H9 (cell line): ENCODE results near the gene PTGER2. TPM values are rescaled to one million over a fixed set of nuclear protein-coding genes. Genes with fewer than 3 reads are reported as not detected.

ENCODE experiments used
- DNase-seq: peaks from one replicate; pipeline ENCODE4 v3.0.0-alpha.2; 2017
- H2AFZ ChIP-seq: one replicate; pipeline ENCODE4 v1.6.1; 2013; ENCODE audit warnings: mild to moderate bottlenecking, low read length, control low read depth, moderate library complexity
- H2AK5ac ChIP-seq: 2 replicates; pipeline ENCODE4 v1.6.1; 2013; ENCODE audit warnings: low read length, control low read depth, mixed read lengths; ENCODE audit not compliant: insufficient read length
- H2BK120ac ChIP-seq: one replicate; pipeline ENCODE4 v1.6.1; 2013; ENCODE audit warnings: low read depth, mild to moderate bottlenecking, low read length, control low read depth, inconsistent platforms; ENCODE audit not compliant: poor library complexity, severe bottlenecking
- H2BK12ac ChIP-seq: 2 replicates; pipeline ENCODE4 v1.6.1; 2013; ENCODE audit warnings: low read length, control low read depth, mixed read lengths, low read depth; ENCODE audit not compliant: insufficient read length
- H2BK15ac ChIP-seq: 2 replicates; pipeline ENCODE4 v1.6.1; 2013; ENCODE audit warnings: low read depth, low read length, control low read depth
- H2BK20ac ChIP-seq: one replicate; pipeline ENCODE4 v1.6.1; 2013; ENCODE audit warnings: low read depth, mild to moderate bottlenecking, low read length, control low read depth, inconsistent platforms; ENCODE audit not compliant: poor library complexity, severe bottlenecking
- H2BK5ac ChIP-seq: 2 replicates; pipeline ENCODE4 v1.6.1; 2013; ENCODE audit warnings: low read length, control low read depth, mixed read lengths; ENCODE audit not compliant: insufficient read length
- H3K14ac ChIP-seq: 2 replicates; pipeline ENCODE4 v1.6.1; 2013; ENCODE audit warnings: low read length, control low read depth; ENCODE audit not compliant: insufficient read depth
- H3K18ac ChIP-seq: 2 replicates; pipeline ENCODE4 v1.6.1; 2013; ENCODE audit warnings: low read depth, mild to moderate bottlenecking, mixed read lengths, low read length, control low read depth; ENCODE audit not compliant: insufficient read length
- H3K23ac ChIP-seq: 2 replicates; pipeline ENCODE4 v1.6.1; 2013; ENCODE audit warnings: low read length, control low read depth, mixed read lengths, low read depth; ENCODE audit not compliant: insufficient read length
- H3K23me2 ChIP-seq: 2 replicates; pipeline ENCODE4 v1.6.1; 2013; ENCODE audit warnings: low read depth, mild to moderate bottlenecking, mixed read lengths, low read length, control low read depth; ENCODE audit not compliant: insufficient read length, poor library complexity, severe bottlenecking
- H3K27ac ChIP-seq: 2 replicates; pipeline ENCODE4 v1.5.1; 2013; ENCODE audit warnings: low read length, control low read depth, mixed read lengths, low read depth; ENCODE audit not compliant: insufficient read length
- H3K27me3 ChIP-seq: 2 replicates; pipeline ENCODE4 v1.6.1; 2013; ENCODE audit warnings: low read length, control low read depth, inconsistent platforms; ENCODE audit not compliant: insufficient read depth
- H3K4ac ChIP-seq: 2 replicates; pipeline ENCODE4 v1.6.1; 2013; ENCODE audit warnings: low read depth, mild to moderate bottlenecking, control low read depth, inconsistent platforms, low read length, moderate library complexity
- H3K4me1 ChIP-seq: 2 replicates; pipeline ENCODE4 v1.6.1; 2013; ENCODE audit warnings: low read length, control low read depth, inconsistent platforms; ENCODE audit not compliant: insufficient read depth
- H3K4me2 ChIP-seq: 2 replicates; pipeline ENCODE4 v1.6.1; 2013; ENCODE audit warnings: low read length, control low read depth, mixed read lengths; ENCODE audit not compliant: insufficient read length, insufficient read depth
- H3K56ac ChIP-seq: 2 replicates; pipeline ENCODE4 v1.6.1; 2013; ENCODE audit warnings: low read depth, mild to moderate bottlenecking, mixed read lengths, low read length, control low read depth; ENCODE audit not compliant: insufficient read length
- H3K79me1 ChIP-seq: 2 replicates; pipeline ENCODE4 v1.6.1; 2013; ENCODE audit warnings: low read depth, mild to moderate bottlenecking, moderate library complexity, low read length, control low read depth, inconsistent platforms; ENCODE audit not compliant: insufficient read depth, poor library complexity, severe bottlenecking
- H3K79me2 ChIP-seq: 2 replicates; pipeline ENCODE4 v1.6.1; 2013; ENCODE audit warnings: low read length, control low read depth, inconsistent platforms; ENCODE audit not compliant: insufficient read depth
- H3K9ac ChIP-seq: 2 replicates; pipeline ENCODE4 v1.6.1; 2013; ENCODE audit warnings: low read length, control low read depth, mixed read lengths; ENCODE audit not compliant: insufficient read length; ENCODE audit errors: extremely low read depth
- H3K9me3 ChIP-seq: one replicate; pipeline ENCODE4 v1.6.1; 2013; ENCODE audit warnings: low read depth, low read length, inconsistent platforms; ENCODE audit not compliant: control insufficient read depth
- H3T11ph ChIP-seq: one replicate; pipeline ENCODE4 v1.6.1; 2013; ENCODE audit warnings: mild to moderate bottlenecking, low read length, control low read depth, inconsistent platforms
- H4K20me1 ChIP-seq: one replicate; pipeline ENCODE4 v1.6.1; 2013; ENCODE audit not compliant: control insufficient read depth, insufficient read length, insufficient read depth
- H4K5ac ChIP-seq: 2 replicates; pipeline ENCODE4 v1.6.1; 2013; ENCODE audit warnings: low read depth, mild to moderate bottlenecking, mixed read lengths, low read length, control low read depth; ENCODE audit not compliant: insufficient read length
- H4K8ac ChIP-seq: replicated peaks from 2 replicates; pipeline ENCODE4 v1.6.1; 2013; ENCODE audit warnings: low read length, control low read depth, mixed read lengths, low read depth; ENCODE audit not compliant: insufficient read length
- H4K91ac ChIP-seq: 2 replicates; pipeline ENCODE4 v1.6.1; 2013; ENCODE audit warnings: low read depth, mild to moderate bottlenecking, moderate library complexity, mixed read lengths, low read length, control low read depth; ENCODE audit not compliant: insufficient read length
- H3K27ac Mint-ChIP-seq, 3 experiments: 2 replicates in 2 of 3; 3 replicates in 1 of 3; pipeline ENCODE4 v1.8.0; 2020 to 2021; ENCODE audit warnings: mixed read lengths in 3 of 3, mild to moderate bottlenecking in 1 of 3, moderate library complexity in 1 of 3
- H3K27me3 Mint-ChIP-seq: 2 replicates; pipeline ENCODE4 v1.8.0; 2021; ENCODE audit warnings: low read depth, mild to moderate bottlenecking, moderate library complexity, mixed read lengths
- H3K36me3 Mint-ChIP-seq, 3 experiments: 2 replicates in 2 of 3; 3 replicates in 1 of 3; pipeline ENCODE4 v1.8.0; 2020 to 2021; ENCODE audit warnings: low read depth in 3 of 3, mixed read lengths in 3 of 3; ENCODE audit not compliant: insufficient read depth in 1 of 3
- H3K4me1 Mint-ChIP-seq, 2 experiments: 2 replicates each; pipeline ENCODE4 v1.8.0; 2020; ENCODE audit warnings: mixed read lengths in 2 of 2
- H3K4me3 Mint-ChIP-seq, 2 experiments: 2 replicates in 1 of 2; 3 replicates in 1 of 2; pipeline ENCODE4 v1.8.0; 2020 to 2021; ENCODE audit warnings: mild to moderate bottlenecking in 2 of 2, mixed read lengths in 2 of 2, moderate library complexity in 1 of 2
- H3K9me3 Mint-ChIP-seq, 2 experiments: 2 replicates in 1 of 2; 3 replicates in 1 of 2; pipeline ENCODE4 v1.8.0; 2020; ENCODE audit warnings: mild to moderate bottlenecking in 2 of 2, mixed read lengths in 2 of 2, moderate library complexity in 1 of 2
- WGBS: extraction: QIAGEN DNeasy Blood & Tissue Kit; methylation state at CpG from one replicate; pipeline ENCODE4 v1.1.7; 2013; ENCODE audit warnings: missing lambda C conversion rate, low lambda C conversion rate, mixed read lengths; ENCODE audit not compliant: insufficient read length; ENCODE audit errors: extremely low coverage; 5-methylcytosine and 5-hydroxymethylcytosine counted together
- total RNA-seq: library from RNA; stranded (reverse); gene quantifications from 2 replicates; pipeline ENCODE4 v1.2.1, GENCODE V29; 2021
- TF ChIP-seq, protein P1 (sequence below): fragments of 200-600 bp; sonication (generic); conservative IDR thresholded peaks from 3 replicates; pipeline ENCODE4 v1.8.0; 2021; ENCODE audit warnings: antibody characterized with exemption, mild to moderate bottlenecking

PTGER2 gene
- total RNA-seq, 1 experiment from 2014 or later: 1.0 TPM

DNA sequence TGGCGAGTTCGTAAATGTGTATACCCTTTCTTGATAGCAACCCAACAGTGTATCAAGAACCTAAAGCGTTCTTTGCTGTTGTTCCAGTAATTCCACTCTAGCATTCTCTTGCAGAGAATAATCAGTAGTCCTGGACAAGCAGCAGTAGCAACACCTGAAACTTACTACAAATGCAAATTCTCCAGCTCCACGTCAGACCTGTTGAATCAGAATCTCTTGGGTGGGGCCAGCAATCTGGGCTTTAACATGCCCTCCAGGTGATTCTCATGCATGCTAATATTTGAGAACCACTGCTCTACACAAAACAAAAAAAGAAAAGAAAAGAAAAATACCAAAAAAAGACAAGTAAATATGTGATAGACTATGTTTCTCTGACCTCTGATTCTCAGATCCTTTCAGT is 36.6 kb upstream of the PTGER2 start:
- H3K4me1 ChIP-seq: peaks cover 4% of the 10 kb centered on the region; the same call in 1 of the 2 replicates
- Mint-ChIP-seq H3K36me3 (no peaks in the 10 kb centered on the region), H3K4me1 (peaks cover 21% of the 10 kb centered on the region in 2 experiments), H3K9me3 (no peaks in the 10 kb centered on the region), H3K4me3 (no peak overlapping the region), H3K27ac (no peak overlapping the region), H3K27me3 (peaks cover 2% of the 10 kb centered on the region; the same call in 1 of the 2 replicates)
- H3K27ac ChIP-seq: no peak overlapping the region
- DNase-seq: no peak
- H3K56ac ChIP-seq: no peak overlapping the region
- no peak overlapping the region for H3K18ac ChIP-seq
- no peaks in the 10 kb centered on the region for H3K79me2 ChIP-seq
- H2BK15ac ChIP-seq: no peak overlapping the region
- H3T11ph ChIP-seq: no peak overlapping the region
- H3K23ac ChIP-seq: no peak overlapping the region
- no peak overlapping the region for H2AFZ ChIP-seq
- H3K23me2 ChIP-seq: no peaks in the 10 kb centered on the region
- no peaks in the 10 kb centered on the region for H3K27me3 ChIP-seq
- no peak overlapping the region for H4K91ac ChIP-seq
- no peak overlapping the region for H3K4ac ChIP-seq
- TF ChIP-seq, protein P1, sequence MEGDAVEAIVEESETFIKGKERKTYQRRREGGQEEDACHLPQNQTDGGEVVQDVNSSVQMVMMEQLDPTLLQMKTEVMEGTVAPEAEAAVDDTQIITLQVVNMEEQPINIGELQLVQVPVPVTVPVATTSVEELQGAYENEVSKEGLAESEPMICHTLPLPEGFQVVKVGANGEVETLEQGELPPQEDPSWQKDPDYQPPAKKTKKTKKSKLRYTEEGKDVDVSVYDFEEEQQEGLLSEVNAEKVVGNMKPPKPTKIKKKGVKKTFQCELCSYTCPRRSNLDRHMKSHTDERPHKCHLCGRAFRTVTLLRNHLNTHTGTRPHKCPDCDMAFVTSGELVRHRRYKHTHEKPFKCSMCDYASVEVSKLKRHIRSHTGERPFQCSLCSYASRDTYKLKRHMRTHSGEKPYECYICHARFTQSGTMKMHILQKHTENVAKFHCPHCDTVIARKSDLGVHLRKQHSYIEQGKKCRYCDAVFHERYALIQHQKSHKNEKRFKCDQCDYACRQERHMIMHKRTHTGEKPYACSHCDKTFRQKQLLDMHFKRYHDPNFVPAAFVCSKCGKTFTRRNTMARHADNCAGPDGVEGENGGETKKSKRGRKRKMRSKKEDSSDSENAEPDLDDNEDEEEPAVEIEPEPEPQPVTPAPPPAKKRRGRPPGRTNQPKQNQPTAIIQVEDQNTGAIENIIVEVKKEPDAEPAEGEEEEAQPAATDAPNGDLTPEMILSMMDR: no peak
- no peak overlapping the region for H4K5ac ChIP-seq
- no peak overlapping the region for H2BK12ac ChIP-seq
- no peak overlapping the region for H2AK5ac ChIP-seq
- H2BK120ac ChIP-seq: no peak overlapping the region
- no peak overlapping the region for H2BK5ac ChIP-seq
- no peak overlapping the region for H3K14ac ChIP-seq
- no CpG with 5 or more reads among the region's 4 CpGs for WGBS
- no peak overlapping the region for H3K9ac ChIP-seq
- H4K8ac ChIP-seq: no peak overlapping the region
- H4K20me1 ChIP-seq: no peaks in the 10 kb centered on the region
- H3K79me1 ChIP-seq: no peaks in the 10 kb centered on the region
- no peak overlapping the region for H2BK20ac ChIP-seq
- no peak overlapping the region for H3K4me2 ChIP-seq
- no peaks in the 10 kb centered on the region for H3K9me3 ChIP-seq
